M059J (cell line): ENCODE data around the gene SBK3. TPM values are rescaled to one million over a fixed set of nuclear protein-coding genes. Genes with fewer than 3 reads are reported as not detected.
"Not testable (repeated sequence)": the region's sequence is repeated elsewhere in the genome, so short reads cannot be mapped to it uniquely, and the experiment has no call there.

Experiments used
- DNase-seq: peaks from one replicate; pipeline ENCODE4 v3.0.0-alpha.2; 2012; ENCODE audit warnings: low read depth
- total RNA-seq: library from RNA; depleted of rRNA; stranded (reverse); fragments of >200 nt; shearing (Covaris generic); gene quantifications from 2 replicates; pipeline ENCODE4 v1.2.3, GENCODE V29; 2014; rRNA removed

Gene SBK3
- total RNA-seq: not detected in 2 replicates

- DNase-seq: no peak
These were observed at the start of gene SBK3 for GRCh38 chr19:55545443-55545842. Gene SBK3, minus strand, starts transcription at chr19:55545543. Its CDS starts 0 bp downstream, at chr19:55545543.

- DNase-seq: no peak
These were observed 47.9 kb upstream of the SBK3 start for GRCh38 chr19:55593096-55593772.

- no peak for DNase-seq
These were observed 47.2 kb upstream of the SBK3 start for GRCh38 chr19:55592391-55593090.

- DNase-seq: no peak
These were observed 46.2 kb upstream of the SBK3 start for GRCh38 chr19:55591555-55591954.

GRCh38 chr19:55590617-55591016 is 45.3 kb upstream of the SBK3 start:
- no peak for DNase-seq

GRCh38 chr19:55590109-55590508 is 44.8 kb upstream of the SBK3 start:
- DNase-seq: no peak

- no peak for DNase-seq
These were observed 43.4 kb upstream of the SBK3 start for GRCh38 chr19:55588738-55589137.

- DNase-seq: peak; percentile 92
These were observed 41.8 kb upstream of the SBK3 start for GRCh38 chr19:55586976-55587668.

- peak; percentile 72 for DNase-seq
These were observed 40.5 kb upstream of the SBK3 start for GRCh38 chr19:55585658-55586339.

- DNase-seq: no peak
These were observed 39.5 kb upstream of the SBK3 start for GRCh38 chr19:55584871-55585270.

GRCh38 chr19:55583897-55584296 is 38.6 kb upstream of the SBK3 start:
- not testable (repeated sequence) for DNase-seq

GRCh38 chr19:55582284-55582683 is 36.9 kb upstream of the SBK3 start:
- DNase-seq: not testable (repeated sequence)

- no peak for DNase-seq
These were observed 36.5 kb upstream of the SBK3 start for GRCh38 chr19:55581823-55582223.

- no peak for DNase-seq
These were observed 35.9 kb upstream of the SBK3 start for GRCh38 chr19:55581145-55581822.

GRCh38 chr19:55580628-55581144 is 35.3 kb upstream of the SBK3 start, which contains the start of gene ZNF579:
Gene ZNF579, minus strand, starts transcription at chr19:55580848. Its CDS starts 1,209 bp downstream, at chr19:55579639.
- DNase-seq: peak; percentile 83

- DNase-seq: no peak
These were observed 34.7 kb upstream of the SBK3 start for GRCh38 chr19:55579766-55580621.

- DNase-seq: no peak
These were observed 33.7 kb upstream of the SBK3 start for GRCh38 chr19:55578761-55579747.

- DNase-seq: no peak
These were observed 32.9 kb upstream of the SBK3 start for GRCh38 chr19:55578031-55578760.
